Measurements from ENCODE around the gene UNC13B.

The UNC13B gene

GRCh38 chr9:35161713-35162604 lies at the start of gene UNC13B:
Gene UNC13B, plus strand, starts transcription at chr9:35162009. Its CDS starts 275 bp downstream, at chr9:35162284.
- no peak for TF ChIP-seq CTCF (IDR thresholded peaks at IDR 0.05; ENCODE audit: extremely low read depth, missing control alignments)
- peak; percentile 73 for DNase-seq (ENCODE audit: low spot score)

- TF ChIP-seq CTCF (IDR thresholded peaks at IDR 0.05; ENCODE audit: extremely low read depth, missing control alignments) = no peak
- DNase-seq (ENCODE audit: low spot score) = no peak
Measured at GRCh38 chr9:35112257-35113020, 49.4 kb upstream of the UNC13B start.

GRCh38 chr9:35114113-35114839 lies 47.5 kb upstream of the UNC13B start:
- TF ChIP-seq CTCF (IDR thresholded peaks at IDR 0.05; ENCODE audit: extremely low read depth, missing control alignments) = no peak
- peak; percentile 52 for DNase-seq (ENCODE audit: low spot score)

- TF ChIP-seq CTCF (IDR thresholded peaks at IDR 0.05; ENCODE audit: extremely low read depth, missing control alignments) = no peak
- no peak for DNase-seq (ENCODE audit: low spot score)
Measured at GRCh38 chr9:35114840-35115628, 46.8 kb upstream of the UNC13B start.

GRCh38 chr9:35115680-35116538 lies 45.9 kb upstream of the UNC13B start, which contains the start of gene ATOSB:
Gene ATOSB, minus strand, starts transcription at chr9:35115862. Its CDS starts 7,588 bp downstream, at chr9:35108274.
- TF ChIP-seq CTCF (IDR thresholded peaks at IDR 0.05; ENCODE audit: extremely low read depth, missing control alignments) = no peak

GRCh38 chr9:35116539-35116897 lies 45.3 kb upstream of the UNC13B start:
- no peak for DNase-seq (ENCODE audit: low spot score)
- no peak for TF ChIP-seq CTCF (IDR thresholded peaks at IDR 0.05; ENCODE audit: extremely low read depth, missing control alignments)

More at GRCh38 chr9:35115680-35116538, 45.9 kb upstream of the UNC13B start, which contains the start of gene ATOSB:
- peak; percentile 89 for DNase-seq (ENCODE audit: low spot score)

All from GM20000 (cell line).